HepG2 (cell line): ENCODE measurements around the gene CCDC88C. TPM values are rescaled to one million over a fixed set of nuclear protein-coding genes. Genes with fewer than 3 reads are reported as not detected.

Experiments used
- ATAC-seq: fragments of 200-7000 bp; cut with Tn5 transposase; 3 replicates; pipeline ENCODE4 v1.9.1; 2020; ENCODE audit warnings: mild to moderate bottlenecking, moderate library complexity
- BruUV-seq: library from RNA; stranded (reverse); fragments of 400-500 nt; replicated peaks from 2 replicates; lab custom pipeline; 2021; lab: Mats Ljungman, UMichigan
- CTCF ChIA-PET: fragments of 300-600 bp; formaldehyde crosslinking; extraction: SDS; loops from one replicate; lab custom pipeline; 2021; ENCODE audit warnings: low total read pairs, inconsistent platforms, low intra/inter-chr PET ratio; lab: Yijun Ruan, JAX
- POLR2A ChIA-PET: fragments of 350-600 bp; sonication (Branson Sonifier 250); formaldehyde crosslinking; loops from one replicate; lab custom pipeline; 2020; ENCODE audit warnings: antibody characterized with exemption, inconsistent platforms; lab: Yijun Ruan, JAX
- DNase-seq: peaks from one replicate; pipeline ENCODE4 v3.0.0-alpha.2; 2015; ENCODE audit warnings: low spot score
- FAIRE-seq: peaks from 3 replicates; lab custom pipeline; 2011; peaks lifted over from hg19 to GRCh38; lab: Jason Lieb, UNC
- H2AFZ ChIP-seq: one replicate; pipeline ENCODE4 v1.6.1; 2011; ENCODE audit warnings: low read length, inconsistent platforms
- H3K27ac ChIP-seq: fragments of 300-600 bp; 3 replicates; pipeline ENCODE4 v1.8.0; 2011; ENCODE audit warnings: mixed run types, mild to moderate bottlenecking, mixed read lengths, low read length, inconsistent platforms; ENCODE audit not compliant: insufficient read depth; ENCODE audit errors: extremely low read length
- H3K27me3 ChIP-seq, 2 experiments: fragments of 200-600 bp in 1 of 2; 2 replicates in 1 of 2; 3 replicates in 1 of 2; pipeline versions ENCODE4 v1.6.0 to v1.8.0; 2011; ENCODE audit warnings: low read length in 2 of 2, mild to moderate bottlenecking in 2 of 2, moderate library complexity in 2 of 2, inconsistent platforms in 1 of 2; ENCODE audit not compliant: insufficient read depth in 2 of 2, control insufficient read depth in 1 of 2
- H3K36me3 ChIP-seq, 2 experiments: fragments of 200-600 bp in 1 of 2; replicated peaks in 1 of 2; 2 replicates in 1 of 2; 3 replicates in 1 of 2; pipeline versions ENCODE4 v1.5.1 to v1.8.0; 2011; ENCODE audit warnings: low read length in 2 of 2, inconsistent platforms in 1 of 2; ENCODE audit not compliant: insufficient read depth in 2 of 2, control insufficient read depth in 1 of 2
- H3K4me1 ChIP-seq: 2 replicates; pipeline ENCODE4 v1.5.1; 2012; ENCODE audit warnings: low read length, inconsistent platforms; ENCODE audit not compliant: insufficient read depth
- H3K4me2 ChIP-seq: 2 replicates; pipeline ENCODE4 v1.6.0; 2011; ENCODE audit warnings: low read depth, low read length, inconsistent platforms
- H3K4me3 ChIP-seq, 3 experiments: fragments of 200-600 bp in 1 of 3; sonication (generic), shearing (Covaris generic) in 1 of 3; replicated peaks in 1 of 3; 2 replicates each; pipeline ENCODE4 v1.5.1; 2011 to 2016; ENCODE audit warnings: low read length in 3 of 3, inconsistent platforms in 2 of 3, low read depth in 2 of 3, mild to moderate bottlenecking in 2 of 3, control low read depth in 1 of 3, mixed read lengths in 1 of 3; ENCODE audit not compliant: insufficient read depth in 1 of 3
- H3K79me2 ChIP-seq: one replicate; pipeline ENCODE4 v1.6.1; 2011; ENCODE audit warnings: low read length, inconsistent platforms; ENCODE audit not compliant: insufficient read depth
- H3K9ac ChIP-seq: 2 replicates; pipeline ENCODE4 v1.6.0; 2011; ENCODE audit warnings: mild to moderate bottlenecking, low read depth, low read length, inconsistent platforms; ENCODE audit not compliant: insufficient read depth
- H3K9me3 ChIP-seq: 2 replicates; pipeline ENCODE4 v1.5.1; 2012; ENCODE audit warnings: mild to moderate bottlenecking, low read length
- H4K20me1 ChIP-seq: 2 replicates; pipeline ENCODE4 v1.6.0; 2011; ENCODE audit warnings: inconsistent platforms, mild to moderate bottlenecking, low read length, moderate library complexity; ENCODE audit not compliant: insufficient read depth
- JUN ChIP-seq: sonication (generic); formaldehyde crosslinking; IDR thresholded peaks from 2 replicates; pipeline ENCODE4 v1.4.0; 2020; ENCODE audit warnings: mild to moderate bottlenecking, missing genetic modification reagents
- MATR3 ChIP-seq: sonication (generic); formaldehyde crosslinking; IDR thresholded peaks from 2 replicates; pipeline ENCODE4 v1.4.0; 2020; ENCODE audit warnings: missing genetic modification reagents
- NR2F2 ChIP-seq: IDR thresholded peaks from 2 replicates; pipeline ENCODE4 v1.6.1; 2012; ENCODE audit warnings: low read depth, inconsistent platforms, borderline replicate concordance
- PBX3 ChIP-seq: sonication (generic); formaldehyde crosslinking; IDR thresholded peaks from 2 replicates; pipeline ENCODE4 v1.8.1; 2023; ENCODE audit warnings: missing genetic modification reagents, inconsistent platforms, borderline replicate concordance
- POLR2AphosphoS2 ChIP-seq: IDR thresholded peaks from 2 replicates; pipeline ENCODE4 v1.6.1; 2011; ENCODE audit warnings: low read depth, low read length, improper control_type of control experiment
- RFX5 ChIP-seq: IDR thresholded peaks from 2 replicates; pipeline ENCODE4 v1.6.1; 2011; ENCODE audit warnings: low read depth, low read length, improper control_type of control experiment
- TERF1 ChIP-seq: sonication (generic); formaldehyde crosslinking; IDR thresholded peaks from 2 replicates; pipeline ENCODE4 v1.8.0; 2022; ENCODE audit warnings: mild to moderate bottlenecking, missing genetic modification reagents, moderate library complexity
- U2AF2 ChIP-seq: fragments of 200-400 bp; formaldehyde crosslinking; IDR thresholded peaks from 2 replicates; pipeline ENCODE4 v1.6.1; 2017; ENCODE audit warnings: low read depth, mild to moderate bottlenecking, low read length
- ZNF142 ChIP-seq: sonication (generic); formaldehyde crosslinking; IDR thresholded peaks from 2 replicates; pipeline ENCODE4 v1.4.0; 2020; ENCODE audit warnings: missing genetic modification reagents
- WGBS: methylation state at CpG from one replicate; pipeline ENCODE4 v1.1.6; 2017; ENCODE audit warnings: low lambda C conversion rate; 5-methylcytosine and 5-hydroxymethylcytosine counted together
- in situ Hi-C: cut with HindIII; loops from 2 replicates; pipeline ENCODE4 v1.10.0; 2017; ENCODE audit warnings: low pct_unique_long_range_greater_than_20kb; ENCODE audit not compliant: extremely low pct_ligation_motif_present
- intact Hi-C: fragments of 100-400 bp; cut with micrococcal nuclease; formaldehyde crosslinking; loops from one replicate; pipeline ENCODE4 v1.10.0; 2022; ENCODE audit not compliant: unreplicated experiment
- polyA plus RNA-seq, 8 experiments: library from polyadenylated mRNA; depleted of rRNA in 3 of 8; stranded (reverse) in 7 of 8; unstranded in 1 of 8; fragments of >200 nt; fragmentation: Illumina TruSeq in 4 of 8; extraction: Trizol in 4 of 8; gene quantifications; 2 replicates each; pipeline versions ENCODE4 v1.2.1 to v1.2.3, GENCODE V29; 2011 to 2016; ENCODE audit warnings: low read depth in 4 of 8, missing spikeins in 1 of 8, mixed read lengths in 1 of 8; ENCODE audit not compliant: insufficient read depth in 1 of 8
- total RNA-seq, 5 experiments: library from RNA; depleted of rRNA; stranded (reverse); fragments of >200 nt; fragmentation: Illumina TruSeq; extraction: Trizol; gene quantifications; 2 replicates each; pipeline ENCODE4 v1.2.3, GENCODE V29; 2016; ENCODE audit warnings: low read depth in 1 of 5
- TF ChIP-seq, protein P1 (sequence below): sonication (generic); formaldehyde crosslinking; IDR thresholded peaks from 2 replicates; pipeline ENCODE4 v1.8.1; 2023; ENCODE audit warnings: mild to moderate bottlenecking, missing genetic modification reagents

Gene CCDC88C
- total and polyA plus RNA-seq, 2 of the 13 experiments (the other 11 are each of a cell fraction or from before 2014, with no cell fraction given) = 3.6 to 11.7 TPM

- no peak overlapping the region for H2AFZ ChIP-seq
- no peak overlapping the region for H3K9ac ChIP-seq
- WGBS = 96% methylated on average over 34 of the region's 34 CpGs
- H4K20me1 ChIP-seq = no peaks in the 10 kb centered on the region
- no peak for FAIRE-seq
- TSS peak; percentile 64 for BruUV-seq
- in situ Hi-C loops (no loop called here), intact Hi-C loops (no loop called here)
- ChIA-PET POLR2A (no interaction called here), CTCF (no interaction called here)
- H3K27me3 ChIP-seq = no peaks in the 10 kb centered on the region
- ATAC-seq = no peak
- DNase-seq = no peak
- H3K79me2 ChIP-seq = no peaks in the 10 kb centered on the region
- H3K4me3 ChIP-seq = no peak overlapping the region
- H3K36me3 ChIP-seq = peaks cover 15 to 44% of the 10 kb centered on the region in 2 experiments
- no peaks in the 10 kb centered on the region for H3K9me3 ChIP-seq
- no peak overlapping the region for H3K4me2 ChIP-seq
- H3K4me1 ChIP-seq = no peaks in the 10 kb centered on the region
- H3K27ac ChIP-seq = no peak overlapping the region
- TF ChIP-seq RFX5 (no peak), NR2F2 (no peak), JUN (CRISPR knock-in tag) (no peak), MATR3 (CRISPR knock-in tag) (no peak), ZNF142 (CRISPR knock-in tag) (no peak), U2AF2 (no peak), PBX3 (CRISPR knock-in tag) (no peak), POLR2AphosphoS2 (no peak), TERF1 (no peak)
- TF ChIP-seq, protein P1, sequence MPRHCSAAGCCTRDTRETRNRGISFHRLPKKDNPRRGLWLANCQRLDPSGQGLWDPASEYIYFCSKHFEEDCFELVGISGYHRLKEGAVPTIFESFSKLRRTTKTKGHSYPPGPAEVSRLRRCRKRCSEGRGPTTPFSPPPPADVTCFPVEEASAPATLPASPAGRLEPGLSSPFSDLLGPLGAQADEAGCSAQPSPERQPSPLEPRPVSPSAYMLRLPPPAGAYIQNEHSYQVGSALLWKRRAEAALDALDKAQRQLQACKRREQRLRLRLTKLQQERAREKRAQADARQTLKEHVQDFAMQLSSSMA (CRISPR knock-in tag) = no peak
Measured at GRCh38 chr14:91313154-91313850, 104.3 kb downstream of the CCDC88C start.
